Colonic mucosa (tissue), 4 donors: ENCODE results near the gene CYB5A. TPM values are rescaled to one million over a fixed set of nuclear protein-coding genes. Genes with fewer than 3 reads are reported as not detected.

ENCODE experiments used
- DNase-seq: peaks from one replicate; pipeline ENCODE4 v3.0.0-alpha.2; 2020
- H3K27ac ChIP-seq: fragments of 200-600 bp; one replicate; pipeline ENCODE4 v1.8.0; 2021
- H3K27me3 ChIP-seq: fragments of 200-600 bp; one replicate; pipeline ENCODE4 v1.8.0; 2021
- H3K36me3 ChIP-seq: fragments of 200-600 bp; one replicate; pipeline ENCODE4 v1.8.0; 2021
- H3K4me1 ChIP-seq: fragments of 200-600 bp; one replicate; pipeline ENCODE4 v1.8.0; 2021; ENCODE audit warnings: mild to moderate bottlenecking
- H3K4me3 ChIP-seq: fragments of 200-600 bp; one replicate; pipeline ENCODE4 v1.8.0; 2021
- H3K9ac ChIP-seq, 2 donors: one replicate each; pipeline ENCODE4 v1.7.0; 2013; ENCODE audit warnings: control low read depth in 2 of 2, low read depth in 2 of 2, low read length in 2 of 2
- H3K9me3 ChIP-seq: fragments of 200-600 bp; one replicate; pipeline ENCODE4 v1.8.0; 2021
- intact Hi-C: fragments of 100-400 bp; cut with DNase I; formaldehyde crosslinking; loops from one replicate; pipeline ENCODE4 v1.14.1; 2022
- total RNA-seq, 2 donors: library from RNA; stranded (reverse); fragmentation: NEBNext Ultra II Directional in 1 of 2; extraction: Animal tissue kit (Norgen Biotek cat#: 25700) in 1 of 2; gene quantifications; one replicate each; pipeline ENCODE4 v1.2.1, GENCODE V29; 2021
- TF ChIP-seq, protein P1 (sequence below): fragments of 200-600 bp; IDR thresholded peaks from one replicate; pipeline ENCODE4 v1.8.0; 2022; ENCODE audit warnings: antibody characterized with exemption, mild to moderate bottlenecking
- donor health status: healthy.
- donor health status: DM: no; HTN: no; CAD: no.
- donor health status: DM: no; HTN: no; CAD: no.

CYB5A gene
- total RNA-seq, 2 donors from 2014 or later = 107 to 114 TPM

- Histone ChIP-seq H3K27ac (no peak overlapping the region), H3K36me3 (no peaks in the 10 kb centered on the region), H3K9ac (no peak overlapping the region), H3K4me3 (no peak overlapping the region), H3K27me3 (no peaks in the 10 kb centered on the region), H3K9me3 (no peaks in the 10 kb centered on the region), H3K4me1 (peaks cover 6% of the 10 kb centered on the region)
- TF ChIP-seq, protein P1, sequence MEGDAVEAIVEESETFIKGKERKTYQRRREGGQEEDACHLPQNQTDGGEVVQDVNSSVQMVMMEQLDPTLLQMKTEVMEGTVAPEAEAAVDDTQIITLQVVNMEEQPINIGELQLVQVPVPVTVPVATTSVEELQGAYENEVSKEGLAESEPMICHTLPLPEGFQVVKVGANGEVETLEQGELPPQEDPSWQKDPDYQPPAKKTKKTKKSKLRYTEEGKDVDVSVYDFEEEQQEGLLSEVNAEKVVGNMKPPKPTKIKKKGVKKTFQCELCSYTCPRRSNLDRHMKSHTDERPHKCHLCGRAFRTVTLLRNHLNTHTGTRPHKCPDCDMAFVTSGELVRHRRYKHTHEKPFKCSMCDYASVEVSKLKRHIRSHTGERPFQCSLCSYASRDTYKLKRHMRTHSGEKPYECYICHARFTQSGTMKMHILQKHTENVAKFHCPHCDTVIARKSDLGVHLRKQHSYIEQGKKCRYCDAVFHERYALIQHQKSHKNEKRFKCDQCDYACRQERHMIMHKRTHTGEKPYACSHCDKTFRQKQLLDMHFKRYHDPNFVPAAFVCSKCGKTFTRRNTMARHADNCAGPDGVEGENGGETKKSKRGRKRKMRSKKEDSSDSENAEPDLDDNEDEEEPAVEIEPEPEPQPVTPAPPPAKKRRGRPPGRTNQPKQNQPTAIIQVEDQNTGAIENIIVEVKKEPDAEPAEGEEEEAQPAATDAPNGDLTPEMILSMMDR = no peak
- intact Hi-C loops = no loop called here
- DNase-seq = no peak
Measured at GRCh38 chr18:74259347-74259746, 32.4 kb downstream of the CYB5A start.

GRCh38 chr18:74257083-74257482, 34.7 kb downstream of the CYB5A start:
- TF ChIP-seq, protein P1 = no peak
- no peaks in the 10 kb centered on the region for H3K36me3 ChIP-seq
- no peaks in the 10 kb centered on the region for H3K27me3 ChIP-seq
- no peak overlapping the region for H3K27ac ChIP-seq
- H3K9me3 ChIP-seq = no peaks in the 10 kb centered on the region
- H3K4me1 ChIP-seq = peaks cover 6% of the 10 kb centered on the region
- H3K4me3 ChIP-seq = no peak overlapping the region
- intact Hi-C loops = no loop called here
- no peak for DNase-seq
- H3K9ac ChIP-seq = no peak overlapping the region

- H3K9me3 ChIP-seq = no peaks in the 10 kb centered on the region
- no peak overlapping the region for H3K27ac ChIP-seq
- intact Hi-C loops = no loop called here
- H3K4me3 ChIP-seq = no peak overlapping the region
- H3K36me3 ChIP-seq = no peaks in the 10 kb centered on the region
- no peak overlapping the region for H3K9ac ChIP-seq
- DNase-seq = no peak
- H3K4me1 ChIP-seq = peaks cover 6% of the 10 kb centered on the region
- H3K27me3 ChIP-seq = no peaks in the 10 kb centered on the region
- TF ChIP-seq, protein P1 = no peak
Measured at GRCh38 chr18:74256190-74256589, 35.6 kb downstream of the CYB5A start.

- H3K27me3 ChIP-seq = no peaks in the 10 kb centered on the region
- TF ChIP-seq, protein P1 = no peak
- H3K4me1 ChIP-seq = peaks cover 6% of the 10 kb centered on the region
- no peak overlapping the region for H3K27ac ChIP-seq
- DNase-seq = no peak
- no peak overlapping the region for H3K9ac ChIP-seq
- no peaks in the 10 kb centered on the region for H3K9me3 ChIP-seq
- no peak overlapping the region for H3K4me3 ChIP-seq
- H3K36me3 ChIP-seq = no peaks in the 10 kb centered on the region
- intact Hi-C loops = no loop called here
Measured at GRCh38 chr18:74255131-74255616, 36.6 kb downstream of the CYB5A start.

GRCh38 chr18:74252039-74252395, 39.7 kb downstream of the CYB5A start:
- TF ChIP-seq, protein P1 = no peak
- no peaks in the 10 kb centered on the region for H3K27me3 ChIP-seq
- H3K9me3 ChIP-seq = no peaks in the 10 kb centered on the region
- no peak overlapping the region for H3K4me3 ChIP-seq
- H3K9ac ChIP-seq = no peak overlapping the region
- H3K36me3 ChIP-seq = no peaks in the 10 kb centered on the region
- H3K4me1 ChIP-seq = peaks cover 6% of the 10 kb centered on the region
- no peak for DNase-seq
- intact Hi-C loops = no loop called here
- H3K27ac ChIP-seq = no peak overlapping the region
